ENCODE data around the gene COL6A5.

DNA sequence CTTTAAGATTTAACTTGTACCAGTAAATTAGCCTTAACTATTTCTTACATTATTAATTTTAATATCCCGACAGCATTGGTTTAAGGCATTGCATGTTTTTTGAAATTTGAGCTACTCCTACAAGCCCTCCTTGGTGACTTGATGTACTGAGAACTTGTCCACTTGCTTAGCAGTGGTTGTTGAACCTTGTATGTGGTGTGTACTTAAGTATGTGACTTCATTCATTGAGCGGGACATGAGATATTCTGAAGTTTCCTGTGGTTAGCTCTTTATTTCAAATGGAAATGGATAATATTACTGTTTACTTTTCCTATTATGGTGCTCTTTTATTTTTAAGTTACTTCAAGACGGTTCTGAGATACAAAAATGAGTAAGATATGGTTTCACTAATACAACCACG, 3.6 kb upstream of the COL6A5 start:
- TF ChIP-seq, protein P1, sequence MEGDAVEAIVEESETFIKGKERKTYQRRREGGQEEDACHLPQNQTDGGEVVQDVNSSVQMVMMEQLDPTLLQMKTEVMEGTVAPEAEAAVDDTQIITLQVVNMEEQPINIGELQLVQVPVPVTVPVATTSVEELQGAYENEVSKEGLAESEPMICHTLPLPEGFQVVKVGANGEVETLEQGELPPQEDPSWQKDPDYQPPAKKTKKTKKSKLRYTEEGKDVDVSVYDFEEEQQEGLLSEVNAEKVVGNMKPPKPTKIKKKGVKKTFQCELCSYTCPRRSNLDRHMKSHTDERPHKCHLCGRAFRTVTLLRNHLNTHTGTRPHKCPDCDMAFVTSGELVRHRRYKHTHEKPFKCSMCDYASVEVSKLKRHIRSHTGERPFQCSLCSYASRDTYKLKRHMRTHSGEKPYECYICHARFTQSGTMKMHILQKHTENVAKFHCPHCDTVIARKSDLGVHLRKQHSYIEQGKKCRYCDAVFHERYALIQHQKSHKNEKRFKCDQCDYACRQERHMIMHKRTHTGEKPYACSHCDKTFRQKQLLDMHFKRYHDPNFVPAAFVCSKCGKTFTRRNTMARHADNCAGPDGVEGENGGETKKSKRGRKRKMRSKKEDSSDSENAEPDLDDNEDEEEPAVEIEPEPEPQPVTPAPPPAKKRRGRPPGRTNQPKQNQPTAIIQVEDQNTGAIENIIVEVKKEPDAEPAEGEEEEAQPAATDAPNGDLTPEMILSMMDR (IDR thresholded peaks at IDR 0.05; ENCODE audit: low read length) = no peak
- TF ChIP-seq EZH2 (IDR thresholded peaks at IDR 0.05; ENCODE audit: borderline replicate concordance, low read length) = no peak

All from OCI-LY1 (cell line).